ENCODE measurements around the gene SNX9.

Gene SNX9

GRCh38 chr6:157804448-157805327 is 18.4 kb upstream of the SNX9 start:
- DNase-seq (ENCODE audit: low read depth): no peak

DNA sequence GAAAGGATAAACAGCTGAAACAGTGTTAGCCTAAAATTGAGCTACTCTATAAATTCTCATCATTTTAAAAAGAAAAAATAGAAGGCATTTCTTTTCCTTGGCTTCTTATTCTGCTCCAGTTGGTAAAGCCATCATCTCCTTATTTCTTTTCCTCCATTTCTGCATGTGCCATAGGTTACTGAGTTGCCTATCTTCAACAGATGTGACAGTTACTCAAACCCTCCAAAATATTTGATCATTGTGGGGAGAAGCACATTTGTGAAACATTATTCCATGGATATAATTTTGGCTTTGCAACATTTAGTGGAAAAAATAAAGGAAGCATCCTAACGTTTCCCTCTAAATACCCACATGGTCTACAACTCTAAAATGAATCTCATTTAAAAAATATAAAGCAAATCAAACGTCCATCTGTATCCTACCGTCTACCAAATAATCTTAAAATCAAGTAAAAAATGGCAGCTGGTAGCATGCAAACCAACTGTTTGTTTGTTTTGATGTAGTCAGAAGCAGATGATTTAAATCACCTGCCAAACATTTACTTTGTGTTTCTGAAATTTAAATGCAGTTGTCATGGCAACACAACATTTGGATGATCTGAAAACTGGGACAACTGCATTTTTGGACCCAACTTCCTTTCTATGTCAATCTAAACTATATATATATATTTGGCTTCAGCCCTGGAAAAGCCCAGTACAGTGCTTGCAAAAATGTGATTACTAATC is 16.8 kb upstream of the SNX9 start:
- DNase-seq (ENCODE audit: low read depth): no peak

GRCh38 chr6:157806856-157807215 is 16.2 kb upstream of the SNX9 start:
- DNase-seq (ENCODE audit: low read depth): no peak

GRCh38 chr6:157808405-157808950 is 14.6 kb upstream of the SNX9 start:
- DNase-seq (ENCODE audit: low read depth): no peak

DNA sequence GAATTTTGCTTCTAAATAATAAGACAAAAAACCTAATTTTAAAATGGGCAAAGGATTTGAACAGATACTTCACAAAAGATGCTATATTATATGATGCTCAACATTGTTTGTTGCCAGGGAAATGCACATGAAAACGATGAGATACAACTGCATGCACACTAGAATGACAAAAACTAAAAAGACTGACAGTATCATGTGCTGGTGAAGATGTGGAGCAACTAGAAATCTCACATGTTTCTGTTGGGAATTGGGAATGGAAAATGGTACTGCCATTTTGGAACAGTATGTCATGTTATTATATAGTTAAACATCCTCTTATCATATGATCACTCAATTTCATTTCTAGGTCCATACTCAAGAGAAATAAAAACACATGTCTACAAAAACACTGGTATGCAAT is 13.4 kb upstream of the SNX9 start:
- no peak for DNase-seq (ENCODE audit: low read depth)

DNA sequence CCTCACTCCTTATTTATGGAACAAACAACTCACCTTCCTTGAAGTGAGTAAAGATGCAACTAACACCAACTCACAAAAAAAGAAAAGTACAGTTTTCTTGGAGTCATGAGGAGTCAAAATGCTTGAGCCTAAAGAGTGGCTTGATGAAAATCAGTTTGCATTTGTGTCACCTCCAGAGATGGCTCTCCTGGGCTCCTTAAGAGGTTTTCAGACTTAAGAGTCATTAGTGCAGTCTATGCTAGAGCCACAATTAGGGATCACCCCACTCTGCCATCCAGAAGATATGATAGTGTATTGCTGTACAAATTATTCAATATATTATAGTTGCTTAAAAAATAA is 11.9 kb upstream of the SNX9 start:
- DNase-seq (ENCODE audit: low read depth): no peak

DNA sequence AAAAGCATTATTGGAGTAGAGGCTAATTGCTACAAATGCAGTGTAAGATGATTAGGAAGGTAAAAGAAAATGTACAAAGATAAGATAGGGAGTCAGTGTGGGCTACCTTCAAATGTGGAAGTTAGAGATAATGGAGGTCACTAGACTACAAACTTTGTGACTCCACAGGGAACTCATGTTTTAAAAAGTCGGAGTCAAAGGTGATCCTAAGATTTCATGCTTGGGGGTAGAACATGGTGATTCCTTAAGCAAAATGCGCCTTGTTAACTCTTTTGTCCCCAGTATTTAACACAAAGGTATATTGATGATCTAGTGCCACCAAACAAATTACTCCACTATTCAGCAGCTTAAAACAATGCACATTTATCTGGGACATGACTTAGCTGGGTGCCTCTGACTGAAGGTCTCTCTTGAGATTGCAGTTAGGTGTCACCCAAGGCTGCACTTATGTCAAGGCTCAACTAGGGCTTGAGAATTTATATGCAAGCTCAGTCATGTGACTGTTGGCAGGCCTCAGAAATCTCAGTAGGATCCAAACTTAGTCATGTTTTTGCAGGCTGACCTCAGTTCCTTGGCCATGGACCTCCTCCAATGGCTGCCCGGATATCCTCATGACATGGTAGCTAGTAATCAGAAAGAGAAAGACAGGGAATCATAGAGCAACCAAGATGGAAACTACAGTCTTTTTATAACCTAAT is 11.4 kb upstream of the SNX9 start:
- no peak for DNase-seq (ENCODE audit: low read depth)

DNA sequence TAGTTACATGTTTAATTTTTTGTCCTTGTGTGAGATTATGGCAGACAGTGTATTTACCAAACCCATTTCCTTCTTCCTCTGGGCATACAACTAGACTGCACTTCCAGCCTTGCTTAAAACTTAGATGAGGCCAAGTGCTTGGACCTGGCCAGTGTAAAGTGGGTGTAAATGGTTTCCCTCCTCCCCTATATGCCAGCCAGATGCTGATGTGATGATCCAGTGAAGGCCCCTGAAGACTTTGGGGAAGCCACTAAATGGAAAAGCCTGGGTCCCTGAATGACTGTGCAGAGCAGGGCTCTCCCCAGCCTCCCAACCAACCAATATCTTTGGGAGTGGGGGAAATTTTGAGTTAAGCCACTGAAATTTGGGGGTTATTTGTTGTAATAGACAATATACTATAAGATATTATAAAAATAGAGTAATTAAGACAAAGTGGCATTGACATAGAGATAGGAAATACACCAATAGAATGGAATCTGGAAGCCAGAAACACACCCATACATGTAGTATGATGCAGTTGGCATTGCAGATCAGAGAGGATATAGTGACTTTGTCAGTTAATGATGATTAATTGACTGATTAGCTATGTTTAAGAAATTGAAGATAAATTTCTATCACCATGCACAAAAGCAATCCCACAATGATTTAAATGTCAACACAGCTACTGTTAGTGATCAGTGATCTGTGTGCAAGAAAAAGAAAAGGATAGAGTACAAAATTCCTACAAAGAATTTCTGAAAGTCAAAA is 10.4 kb upstream of the SNX9 start:
- no peak for DNase-seq (ENCODE audit: low read depth)

GRCh38 chr6:157813191-157813590 is 9.9 kb upstream of the SNX9 start:
- DNase-seq (ENCODE audit: low read depth): no peak

GRCh38 chr6:157813750-157814455 is 9.1 kb upstream of the SNX9 start:
- DNase-seq (ENCODE audit: low read depth): no peak

DNA sequence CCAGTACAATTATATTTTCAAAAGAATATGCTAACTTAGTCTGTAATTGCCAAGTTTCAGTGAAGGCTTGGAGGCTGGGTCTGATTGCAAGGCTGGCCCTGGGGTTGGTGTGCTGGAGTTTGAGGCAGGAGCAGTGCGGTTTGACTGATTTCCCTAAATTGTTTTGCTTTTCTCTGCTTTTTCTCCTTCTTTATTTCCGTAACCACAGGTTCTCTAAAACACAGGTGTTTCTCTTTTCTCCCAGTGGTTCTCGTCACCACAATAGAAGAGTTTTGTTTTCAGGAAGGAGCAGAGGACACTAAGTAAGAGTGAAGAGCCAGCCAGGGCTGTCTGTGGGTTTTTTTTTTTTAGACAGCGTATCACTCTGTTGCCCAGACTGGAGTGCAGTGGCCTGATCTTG is 8.2 kb upstream of the SNX9 start:
- no peak for DNase-seq (ENCODE audit: low read depth)

DNA sequence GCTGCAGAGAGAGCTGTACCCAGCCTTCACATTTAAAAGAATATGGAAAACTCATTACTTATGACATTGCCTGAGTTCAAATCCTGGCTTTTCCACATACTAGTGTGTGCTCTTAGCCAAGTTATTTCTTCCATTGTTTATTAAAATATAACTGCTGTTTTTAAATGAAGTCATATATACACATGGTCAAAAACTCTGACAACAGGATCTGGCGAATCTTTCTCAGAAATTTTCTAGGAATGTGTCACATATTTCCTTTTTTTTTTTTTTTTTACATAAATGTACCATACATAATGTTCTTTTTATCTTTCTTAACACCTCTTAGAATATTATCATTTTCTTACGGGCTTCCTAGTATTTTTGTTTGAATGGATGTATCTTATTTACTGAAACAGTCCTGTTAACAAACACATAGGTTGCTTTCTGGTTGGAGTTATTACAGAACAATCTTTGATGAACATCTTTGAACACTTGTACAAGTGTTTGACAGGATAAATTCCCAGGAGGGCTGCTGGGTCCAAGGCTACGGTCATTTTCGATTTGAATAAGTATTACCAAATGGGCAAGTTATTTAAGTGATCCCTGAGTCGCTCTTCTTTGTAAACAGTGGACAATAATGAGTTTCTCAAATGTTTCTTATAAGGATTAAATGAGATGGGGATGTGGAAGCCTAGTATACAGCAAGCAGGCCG is 1.6 kb upstream of the SNX9 start:
- DNase-seq (ENCODE audit: low read depth): no peak

DNA sequence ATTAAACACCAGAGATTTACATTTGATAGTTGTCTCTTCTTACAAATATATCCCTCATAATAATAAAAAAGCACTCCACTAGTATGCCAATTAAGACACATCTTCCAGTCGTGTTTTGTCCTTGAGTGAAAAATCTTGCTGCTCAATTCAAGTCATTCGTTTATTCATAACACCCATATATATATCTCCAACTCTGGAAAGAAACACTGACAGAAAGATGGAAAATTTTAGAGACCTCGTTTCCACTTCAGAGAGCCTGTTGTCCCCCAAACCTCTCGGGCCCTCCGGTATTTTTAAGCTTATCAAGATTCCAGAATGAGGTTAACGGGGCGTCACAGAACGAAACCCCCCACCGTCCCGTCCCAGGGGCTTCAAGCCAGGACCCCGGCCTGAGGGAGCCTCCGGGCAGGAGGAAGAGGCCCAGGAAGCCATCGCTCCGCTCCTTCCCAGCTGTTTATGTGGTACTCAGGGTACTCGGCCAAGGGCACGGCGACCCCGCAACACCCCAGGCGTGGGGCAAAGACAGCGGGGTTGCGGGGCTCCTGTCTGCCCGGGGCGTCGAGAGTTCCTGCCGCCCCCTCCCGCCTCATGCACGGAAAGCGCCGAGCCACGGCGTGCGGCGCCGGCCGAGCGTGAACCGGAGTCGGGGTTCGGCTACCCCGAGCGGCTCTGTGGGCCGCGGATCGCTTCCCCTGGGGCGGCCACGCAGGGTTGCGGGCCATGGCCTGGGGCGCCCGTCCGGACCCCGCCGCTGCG is 623 bp upstream of the SNX9 start:
- DNase-seq (ENCODE audit: low read depth): no peak

- DNase-seq (ENCODE audit: low read depth): no peak
Measured at GRCh38 chr6:157823528-157824370, 703 bp downstream of the SNX9 start.

GRCh38 chr6:157825243-157825904 is 2.3 kb downstream of the SNX9 start:
- no peak for DNase-seq (ENCODE audit: low read depth)

DNA sequence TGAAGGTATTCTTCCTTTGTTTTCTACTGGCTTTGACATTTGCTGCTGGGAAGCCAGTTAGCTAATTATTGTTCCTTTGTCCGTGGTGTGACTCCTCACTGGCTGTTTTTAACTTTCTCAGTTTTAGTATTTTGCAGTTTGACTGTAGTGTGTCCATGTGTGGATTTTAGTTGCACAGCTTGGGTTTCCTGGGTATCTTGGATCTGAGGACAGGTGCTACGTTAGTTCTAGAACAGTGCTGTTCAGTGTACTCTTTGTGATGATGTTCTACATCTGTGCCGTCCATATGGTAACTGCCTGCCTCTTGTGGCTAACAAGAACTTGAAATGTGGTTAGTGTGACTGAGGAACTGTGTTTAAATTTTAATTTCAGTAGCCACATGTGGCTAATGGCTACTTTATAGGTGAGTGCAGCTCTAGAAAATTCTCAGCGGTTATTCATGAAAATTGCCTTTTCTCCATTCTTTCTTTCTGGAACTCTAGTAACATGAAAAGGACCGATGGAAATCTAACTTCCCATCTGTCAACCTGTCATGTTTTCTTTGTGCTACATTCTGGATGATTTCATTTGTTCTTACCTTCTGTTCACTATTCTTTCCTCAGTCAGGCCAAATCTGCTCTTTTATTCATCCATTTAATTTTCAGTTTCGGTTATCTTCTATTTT is 7.4 kb downstream of the SNX9 start:
- DNase-seq (ENCODE audit: low read depth): peak; percentile 61

DNA sequence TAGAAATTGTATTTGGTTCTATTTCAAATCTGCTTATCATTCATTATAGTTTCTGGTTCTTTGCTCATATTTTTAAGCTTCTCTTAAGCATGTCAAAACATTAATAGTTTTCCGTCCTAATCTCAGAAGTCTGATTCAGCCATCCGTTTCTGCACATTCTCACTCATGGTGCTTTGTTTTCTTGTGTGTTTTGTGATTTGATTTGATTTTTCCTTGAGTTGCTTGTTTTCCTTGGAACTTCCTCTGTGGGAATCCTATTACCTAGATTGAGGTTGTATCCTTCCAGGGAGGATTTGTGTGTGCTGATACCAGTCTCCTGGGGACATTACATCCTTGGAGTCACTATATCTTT is 7.9 kb downstream of the SNX9 start:
- no peak for DNase-seq (ENCODE audit: low read depth)
